Measurements from ENCODE around the gene OR5AU1.
"Not testable (repeated sequence)": the region's sequence is repeated elsewhere in the genome, so short reads cannot be mapped to it uniquely, and the experiment has no call there.

The OR5AU1 gene

GRCh38 chr14:21162081-21162480, 6.2 kb upstream of the OR5AU1 start:
- H3K4me1 Mint-ChIP-seq (ENCODE audit: low read depth in 2 of 2), result peaks cover 4 to 5% of the 10 kb centered on the region in 2 donors
- no peak overlapping the region for H3K4me3 Mint-ChIP-seq
- H3K36me3 Mint-ChIP-seq (ENCODE audit: insufficient read depth), result no peaks in the 10 kb centered on the region
- ATAC-seq (replicated peaks), result no peak
- peaks cover 52 to 72% of the 10 kb centered on the region in 2 donors for H3K27me3 Mint-ChIP-seq
- no peak overlapping the region for H3K27ac Mint-ChIP-seq
- H3K9me3 Mint-ChIP-seq, result no peaks in the 10 kb centered on the region
- no peak for DNase-seq

DNA sequence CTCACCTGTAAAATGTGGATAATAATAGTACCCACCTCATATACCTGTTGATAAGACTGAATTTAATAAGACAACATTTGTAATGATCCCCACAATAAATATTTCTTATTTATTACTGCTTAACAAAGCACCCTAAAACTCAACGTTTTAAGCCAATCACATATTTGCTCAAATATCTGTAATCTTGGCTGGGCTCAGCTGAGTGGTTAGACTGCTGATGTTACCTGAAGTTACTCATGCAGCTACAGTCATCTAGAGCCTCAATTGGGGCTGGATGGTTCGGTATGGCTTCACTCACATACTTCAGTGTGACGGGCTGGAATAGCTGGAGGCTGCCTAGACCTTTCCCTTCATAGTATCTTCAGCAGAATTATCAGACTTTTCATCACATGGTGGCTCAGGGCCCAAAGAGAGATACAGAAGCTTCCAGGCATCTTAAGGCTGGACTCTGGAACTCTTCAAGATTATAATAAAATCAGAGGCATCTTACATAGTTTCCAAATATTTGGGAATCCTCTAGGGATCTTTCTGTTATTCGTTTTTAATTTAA, 4.3 kb upstream of the OR5AU1 start:
- Mint-ChIP-seq H3K27ac (no peak overlapping the region), H3K9me3 (no peaks in the 10 kb centered on the region), H3K4me1 (ENCODE audit: low read depth in 2 of 2) (peaks cover 3% of the 10 kb centered on the region in 2 donors), H3K27me3 (peaks cover 55 to 76% of the 10 kb centered on the region in 2 donors), H3K36me3 (ENCODE audit: insufficient read depth) (peaks cover 3% of the 10 kb centered on the region), H3K4me3 (no peak overlapping the region)
- ATAC-seq (replicated peaks) (no peak), DNase-seq (no peak)

DNA sequence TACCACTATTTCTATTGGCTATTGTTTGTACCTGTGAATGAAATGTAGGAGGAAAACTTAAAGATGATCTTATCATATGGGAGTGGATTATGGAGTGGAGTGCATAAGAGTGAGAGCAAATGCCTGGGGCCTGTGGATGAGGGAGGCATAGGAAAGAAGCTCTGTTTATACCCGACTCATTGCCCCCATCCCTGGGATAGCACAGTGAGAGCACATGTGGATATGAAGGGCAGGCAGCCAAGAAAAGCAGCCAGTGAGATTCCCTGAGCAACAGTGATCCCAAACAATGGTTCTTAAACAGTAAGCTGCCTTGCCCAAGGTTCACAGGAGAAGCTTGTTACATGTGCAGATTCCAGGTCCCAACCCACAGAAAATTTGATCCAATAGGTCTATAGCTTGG, 2.3 kb upstream of the OR5AU1 start:
- H3K27me3 Mint-ChIP-seq, result peaks cover 59 to 80% of the 10 kb centered on the region in 2 donors
- H3K9me3 Mint-ChIP-seq; ATAC-seq (replicated peaks); DNase-seq; H3K27ac Mint-ChIP-seq; H3K4me3 Mint-ChIP-seq; H3K36me3 Mint-ChIP-seq (ENCODE audit: insufficient read depth); H3K4me1 Mint-ChIP-seq (ENCODE audit: low read depth in 2 of 2): not testable (repeated sequence)

GRCh38 chr14:21149641-21150367, 6.1 kb downstream of the OR5AU1 start:
- DNase-seq (no peak), ATAC-seq (replicated peaks) (no peak)
- Mint-ChIP-seq H3K4me1 (ENCODE audit: low read depth in 2 of 2) (no peaks in the 10 kb centered on the region), H3K27ac (no peak overlapping the region), H3K36me3 (ENCODE audit: insufficient read depth) (no peaks in the 10 kb centered on the region), H3K27me3 (peaks cover 22 to 24% of the 10 kb centered on the region in 2 donors), H3K4me3 (no peak overlapping the region), H3K9me3 (peaks cover 0 to 3% of the 10 kb centered on the region in 2 donors)

DNA sequence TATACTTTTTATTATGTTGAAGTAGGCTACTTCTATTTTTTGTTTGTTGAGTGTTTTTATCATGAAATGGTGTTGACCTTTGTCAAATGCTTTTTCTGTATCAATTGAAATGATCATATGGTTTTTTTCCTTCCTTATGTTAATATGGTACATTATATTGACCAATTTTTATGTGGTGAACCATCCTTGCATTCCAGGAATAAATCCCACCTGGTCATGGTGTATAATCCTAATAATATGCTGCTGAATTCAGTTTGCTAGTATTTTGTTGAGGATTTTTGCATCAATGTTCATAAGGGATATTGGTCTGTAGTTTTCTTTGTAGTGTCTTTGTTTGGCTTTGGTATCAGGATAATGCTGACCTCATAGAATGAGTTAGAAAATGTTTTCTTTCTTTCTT, 10.4 kb downstream of the OR5AU1 start:
- Mint-ChIP-seq H3K36me3 (ENCODE audit: insufficient read depth) (no peaks in the 10 kb centered on the region), H3K27ac (no peak overlapping the region), H3K27me3 (peaks cover 28 to 34% of the 10 kb centered on the region in 2 donors), H3K4me3 (no peak overlapping the region), H3K9me3 (peaks cover 0 to 3% of the 10 kb centered on the region in 2 donors), H3K4me1 (ENCODE audit: low read depth in 2 of 2) (no peaks in the 10 kb centered on the region)
- DNase-seq, result no peak
- no peak for ATAC-seq (replicated peaks)

DNA sequence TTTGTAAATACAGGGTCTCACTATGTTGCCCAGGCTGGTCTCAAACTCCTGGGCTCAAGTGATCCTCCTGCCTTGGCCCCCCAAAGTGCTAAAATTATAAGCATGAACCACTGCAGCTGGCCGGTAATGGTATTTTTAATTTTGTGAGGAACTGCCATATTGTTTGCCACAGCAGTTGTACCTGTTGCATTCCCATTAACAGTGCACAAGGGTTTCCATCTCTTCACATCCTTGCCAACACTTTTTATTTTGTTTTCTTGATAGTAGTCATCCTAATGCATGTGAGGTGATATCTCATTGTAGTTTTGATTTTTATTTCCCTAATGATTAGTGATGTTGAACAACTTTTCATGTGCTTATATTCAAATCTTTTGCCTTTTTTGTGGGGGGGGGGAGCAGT, 13.5 kb downstream of the OR5AU1 start:
- H3K9me3 Mint-ChIP-seq, result peaks cover 0 to 3% of the 10 kb centered on the region in 2 donors
- DNase-seq (no peak), ATAC-seq (replicated peaks) (no peak)
- H3K36me3 Mint-ChIP-seq (ENCODE audit: insufficient read depth), result no peaks in the 10 kb centered on the region
- no peak overlapping the region for H3K27ac Mint-ChIP-seq
- peaks cover 28 to 36% of the 10 kb centered on the region in 2 donors for H3K27me3 Mint-ChIP-seq
- no peaks in the 10 kb centered on the region for H3K4me1 Mint-ChIP-seq (ENCODE audit: low read depth in 2 of 2)
- H3K4me3 Mint-ChIP-seq, result no peak overlapping the region

DNA sequence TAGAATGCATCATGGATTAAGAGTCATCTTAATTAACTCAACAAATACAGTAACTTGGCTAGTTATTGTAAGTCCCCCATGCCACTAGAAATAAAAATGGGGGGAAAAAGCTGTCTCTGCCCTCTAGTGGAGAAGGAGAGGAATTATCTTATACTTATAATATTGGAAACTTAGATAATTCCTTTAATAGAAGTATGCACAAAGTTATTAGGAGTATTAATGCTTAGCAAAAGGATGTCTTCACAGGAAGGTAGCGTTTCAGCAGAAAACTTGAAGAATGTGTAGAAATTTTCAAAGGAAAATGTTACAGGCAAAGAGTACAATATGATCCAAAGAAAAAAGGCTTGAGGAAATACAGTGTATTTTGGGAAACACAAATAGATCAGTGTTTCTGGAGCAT, 19.8 kb downstream of the OR5AU1 start:
- Mint-ChIP-seq H3K9me3 (no peaks in the 10 kb centered on the region), H3K4me1 (ENCODE audit: low read depth in 2 of 2) (no peaks in the 10 kb centered on the region), H3K4me3 (no peak overlapping the region), H3K36me3 (ENCODE audit: insufficient read depth) (no peaks in the 10 kb centered on the region), H3K27ac (no peak overlapping the region), H3K27me3 (peaks cover 0 to 5% of the 10 kb centered on the region in 2 donors)
- no peak for DNase-seq
- ATAC-seq (replicated peaks), result no peak

DNA sequence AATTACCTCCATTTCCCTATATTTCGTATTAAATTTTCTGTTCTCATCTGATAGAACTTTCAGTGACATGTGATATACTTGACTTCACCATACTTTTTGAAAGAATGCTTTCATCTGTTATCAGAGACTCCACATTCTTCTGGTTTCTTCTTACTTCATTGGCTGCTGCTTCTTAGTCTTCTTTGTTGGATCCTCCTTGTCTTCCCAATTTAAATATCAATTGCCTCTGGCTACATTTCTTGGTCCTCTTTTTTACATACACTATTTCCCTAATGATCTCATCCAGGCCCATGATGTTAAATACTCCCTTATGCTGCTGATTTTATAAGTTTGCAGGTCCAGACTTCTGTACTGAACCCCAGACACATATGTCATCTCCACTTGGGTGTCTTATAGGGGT, 22.0 kb downstream of the OR5AU1 start:
- H3K4me1 Mint-ChIP-seq (ENCODE audit: low read depth in 2 of 2), result no peaks in the 10 kb centered on the region
- no peak for DNase-seq
- H3K9me3 Mint-ChIP-seq, result no peaks in the 10 kb centered on the region
- no peak overlapping the region for H3K27ac Mint-ChIP-seq
- peaks cover 0 to 5% of the 10 kb centered on the region in 2 donors for H3K27me3 Mint-ChIP-seq
- H3K4me3 Mint-ChIP-seq, result no peak overlapping the region
- no peak for ATAC-seq (replicated peaks)
- H3K36me3 Mint-ChIP-seq (ENCODE audit: insufficient read depth), result no peaks in the 10 kb centered on the region

DNA sequence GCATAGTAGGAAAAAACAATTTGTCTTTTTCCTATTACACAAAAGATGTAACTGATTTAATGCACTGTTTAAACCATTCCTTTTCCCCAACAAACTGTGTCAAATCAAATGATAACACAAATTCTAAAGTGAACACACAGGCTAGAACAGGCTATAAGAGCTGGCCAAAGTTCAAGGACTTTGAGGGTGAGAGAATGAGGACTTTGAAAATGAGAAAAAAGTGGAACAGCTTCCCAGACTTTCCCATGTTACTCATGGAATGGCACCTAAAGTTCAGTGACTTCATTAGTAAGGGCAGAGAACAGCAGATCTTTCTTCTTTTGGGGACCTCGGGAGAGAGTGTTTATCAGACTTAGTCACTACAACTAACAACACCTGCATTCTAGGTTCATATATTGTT, 32.4 kb downstream of the OR5AU1 start:
- Mint-ChIP-seq H3K27ac (no peak overlapping the region), H3K4me1 (ENCODE audit: low read depth in 2 of 2) (no peaks in the 10 kb centered on the region), H3K27me3 (peaks cover 58 to 83% of the 10 kb centered on the region in 2 donors), H3K36me3 (ENCODE audit: insufficient read depth) (peaks cover 3% of the 10 kb centered on the region), H3K4me3 (no peak overlapping the region), H3K9me3 (peaks cover 0 to 3% of the 10 kb centered on the region in 2 donors)
- no peak for DNase-seq
- no peak for ATAC-seq (replicated peaks)

DNA sequence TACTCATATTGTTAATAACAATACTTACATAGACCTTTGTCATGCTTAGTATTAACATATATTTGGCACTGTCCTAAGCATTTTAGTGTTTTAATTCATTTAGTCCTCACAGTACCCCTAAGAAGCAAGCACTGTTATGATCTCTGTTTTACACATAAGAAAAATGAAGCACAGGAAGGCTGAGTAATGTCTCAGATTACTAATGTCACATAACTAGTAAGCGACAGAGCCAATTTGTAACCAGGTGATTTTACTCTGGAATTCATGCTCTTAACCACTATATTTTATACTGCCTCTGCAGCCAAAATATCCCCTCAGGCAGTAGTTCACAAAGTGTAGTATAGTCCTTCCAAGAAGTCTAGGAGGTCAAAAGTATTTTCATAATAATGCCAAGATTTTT, 34.7 kb downstream of the OR5AU1 start:
- ATAC-seq (replicated peaks) (no peak), DNase-seq (no peak)
- Mint-ChIP-seq H3K27me3 (peaks cover 51 to 67% of the 10 kb centered on the region in 2 donors), H3K27ac (no peak overlapping the region), H3K36me3 (ENCODE audit: insufficient read depth) (peaks cover 3% of the 10 kb centered on the region), H3K4me1 (ENCODE audit: low read depth in 2 of 2) (no peaks in the 10 kb centered on the region), H3K4me3 (no peak overlapping the region), H3K9me3 (peaks cover 0 to 3% of the 10 kb centered on the region in 2 donors)

GRCh38 chr14:21120686-21121085, 35.2 kb downstream of the OR5AU1 start:
- Mint-ChIP-seq H3K4me1 (ENCODE audit: low read depth in 2 of 2) (no peaks in the 10 kb centered on the region), H3K4me3 (no peak overlapping the region), H3K27ac (no peak overlapping the region), H3K27me3 (peaks cover 47 to 63% of the 10 kb centered on the region in 2 donors), H3K36me3 (ENCODE audit: insufficient read depth) (peaks cover 3% of the 10 kb centered on the region), H3K9me3 (peaks cover 0 to 3% of the 10 kb centered on the region in 2 donors)
- ATAC-seq (replicated peaks), result no peak
- DNase-seq, result no peak

DNA sequence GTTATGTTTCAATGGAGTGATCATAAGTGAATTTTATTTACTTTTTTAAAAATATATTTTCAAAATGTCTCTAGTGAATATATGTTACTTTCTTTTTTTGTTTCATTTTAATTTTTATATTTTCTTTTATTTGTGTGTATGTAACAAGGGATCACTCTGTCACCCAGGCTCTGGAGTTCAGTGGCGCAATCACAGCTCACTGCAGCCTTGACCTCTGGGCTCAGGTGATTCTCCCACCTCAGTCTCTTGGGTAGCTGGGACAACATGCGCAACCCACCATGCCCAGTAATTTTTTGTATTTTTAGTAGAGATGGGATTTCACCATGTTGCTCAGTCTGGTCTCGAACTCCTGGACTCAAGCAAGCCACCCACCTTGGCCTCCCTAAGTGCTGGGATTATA, 36.9 kb downstream of the OR5AU1 start:
- no peak overlapping the region for H3K4me3 Mint-ChIP-seq
- no peaks in the 10 kb centered on the region for H3K9me3 Mint-ChIP-seq
- peaks cover 7% of the 10 kb centered on the region for H3K36me3 Mint-ChIP-seq (ENCODE audit: insufficient read depth)
- ATAC-seq (replicated peaks) (no peak), DNase-seq (no peak)
- H3K4me1 Mint-ChIP-seq (ENCODE audit: low read depth in 2 of 2), result no peaks in the 10 kb centered on the region
- H3K27ac Mint-ChIP-seq, result no peak overlapping the region
- H3K27me3 Mint-ChIP-seq, result peaks cover 38 to 47% of the 10 kb centered on the region in 2 donors

DNA sequence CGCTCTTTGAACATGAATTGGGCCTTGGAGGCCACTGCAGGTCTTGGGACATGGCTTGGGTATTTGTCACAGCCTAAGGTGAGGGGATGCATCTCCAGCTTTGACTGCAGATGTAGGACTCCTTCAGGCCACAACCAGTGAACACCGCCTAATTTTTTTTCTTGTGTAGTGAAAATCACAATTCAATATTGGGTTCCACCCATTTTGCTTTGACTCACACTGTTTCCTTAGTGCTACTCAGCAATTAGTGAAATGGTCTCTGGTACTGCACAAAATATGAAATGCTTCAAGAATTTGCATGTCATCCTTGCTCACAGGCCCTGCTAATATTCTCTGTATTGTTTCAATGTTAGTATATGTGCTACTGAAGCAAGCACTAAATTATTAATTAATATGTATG, 42.5 kb downstream of the OR5AU1 start:
- no peak for ATAC-seq (replicated peaks)
- peaks cover 4% of the 10 kb centered on the region for H3K36me3 Mint-ChIP-seq (ENCODE audit: insufficient read depth)

DNA sequence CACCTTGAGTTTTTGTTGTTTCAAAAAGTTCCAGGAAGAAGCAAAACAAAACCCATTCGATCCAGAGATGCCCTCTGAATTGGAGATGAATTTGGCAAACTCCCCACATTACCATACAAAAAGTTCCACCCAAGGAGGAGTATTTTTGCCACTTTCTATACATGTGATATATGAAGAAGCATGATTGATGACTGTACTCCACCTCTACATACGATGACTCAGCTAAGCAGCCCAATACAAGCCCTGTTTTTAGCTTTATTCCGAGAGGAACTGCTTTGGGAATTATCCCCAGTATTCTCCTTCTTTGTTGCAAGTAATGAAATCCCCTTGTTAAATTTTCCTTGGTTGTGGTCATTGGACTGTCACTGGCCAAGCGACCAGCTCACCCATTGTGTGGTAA, 43.6 kb downstream of the OR5AU1 start:
- no peak for DNase-seq
- Mint-ChIP-seq H3K36me3 (ENCODE audit: insufficient read depth) (peaks cover 4% of the 10 kb centered on the region), H3K9me3 (no peaks in the 10 kb centered on the region), H3K27me3 (no peaks in the 10 kb centered on the region), H3K4me3 (no peak overlapping the region), H3K27ac (no peak overlapping the region), H3K4me1 (ENCODE audit: low read depth in 2 of 2) (no peaks in the 10 kb centered on the region)
- ATAC-seq (replicated peaks), result no peak

More for the DNA sequence above, 42.5 kb downstream of the OR5AU1 start:
- peaks cover 0 to 8% of the 10 kb centered on the region in 2 donors for H3K27me3 Mint-ChIP-seq
- DNase-seq, result no peak
- H3K4me1 Mint-ChIP-seq (ENCODE audit: low read depth in 2 of 2), result no peaks in the 10 kb centered on the region
- no peak overlapping the region for H3K27ac Mint-ChIP-seq
- H3K4me3 Mint-ChIP-seq, result no peak overlapping the region
- no peaks in the 10 kb centered on the region for H3K9me3 Mint-ChIP-seq
